Stimulated activated effector memory CD8-positive, alpha-beta T cell treated with anti-CD3 and anti-CD28 coated beads, Interleukin-12 subunit alpha, Interleukin-12 subunit beta, amount 100 ng/mL, for 72 hours (primary cell): ENCODE data around the gene TMA16.
A peak's percentile ranks its signal among the peaks of the same experiment; 100 is the strongest.
"Not testable (repeated sequence)": the region's sequence is repeated elsewhere in the genome, so short reads cannot be mapped to it uniquely, and the experiment has no call there.

Source experiments
- ATAC-seq: fragments of 150-1000 bp; cut with Tn5 transposase; 2 replicates; pipeline ENCODE4 v1.10.0; 2021
- DNase-seq, 2 donors: peaks; one replicate each; pipeline ENCODE4 v3.0.0; 2021 to 2022; ENCODE audit warnings: low spot score in 2 of 2
- H3K27ac Mint-ChIP-seq: one replicate; pipeline ENCODE4 v1.8.0; 2022; ENCODE audit warnings: mild to moderate bottlenecking, mixed read lengths
- H3K36me3 Mint-ChIP-seq: one replicate; pipeline ENCODE4 v1.8.0; 2022; ENCODE audit warnings: mild to moderate bottlenecking, mixed read lengths
- H3K4me1 Mint-ChIP-seq: one replicate; pipeline ENCODE4 v1.8.0; 2022; ENCODE audit warnings: mixed read lengths
- H3K4me3 Mint-ChIP-seq: one replicate; pipeline ENCODE4 v1.8.0; 2022; ENCODE audit warnings: mild to moderate bottlenecking, mixed read lengths
- H3K9me3 Mint-ChIP-seq: one replicate; pipeline ENCODE4 v1.8.0; 2022; ENCODE audit warnings: mixed read lengths

The TMA16 gene

GRCh38 chr4:163494360-163495241 lies at the start of gene TMA16:
Gene TMA16 (plus strand): TSS chr4:163494690. CDS start chr4:163494802, 112 bp downstream.
- H3K9me3 Mint-ChIP-seq: no peaks in the 10 kb centered on the region
- ATAC-seq (peak; percentile 93), DNase-seq (peak; percentile 69 to 91)
- peak within 1 kb of the TSS; percentile 99 for H3K4me3 Mint-ChIP-seq
- H3K4me1 Mint-ChIP-seq: peaks cover 34% of the 10 kb centered on the region
- peak within 1 kb of the TSS; percentile 100 for H3K27ac Mint-ChIP-seq
- H3K36me3 Mint-ChIP-seq: peaks cover 36% of the 10 kb centered on the region

DNA sequence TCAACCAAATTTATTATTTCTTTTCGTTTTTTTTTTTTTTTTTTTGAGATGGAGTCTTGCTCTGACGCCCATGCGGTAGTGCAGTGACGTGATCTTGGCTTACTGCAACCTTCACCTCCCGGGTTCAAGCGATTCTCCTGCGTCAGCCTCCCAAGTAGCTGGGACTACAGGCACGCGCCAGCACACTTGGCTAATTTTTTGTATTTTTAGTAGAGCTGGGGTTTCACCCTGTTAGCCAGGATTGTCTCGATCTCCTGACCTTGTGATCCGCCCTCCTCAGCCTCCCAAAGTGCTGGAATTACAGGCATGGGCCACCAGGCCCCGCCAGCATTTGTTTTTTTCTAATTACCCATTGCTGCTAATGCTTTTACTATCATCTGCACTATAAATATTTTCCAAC lies 47.5 kb upstream of the TMA16 start:
- not testable (repeated sequence) for H3K4me1 Mint-ChIP-seq, H3K9me3 Mint-ChIP-seq, H3K4me3 Mint-ChIP-seq, H3K27ac Mint-ChIP-seq, H3K36me3 Mint-ChIP-seq, DNase-seq, ATAC-seq

DNA sequence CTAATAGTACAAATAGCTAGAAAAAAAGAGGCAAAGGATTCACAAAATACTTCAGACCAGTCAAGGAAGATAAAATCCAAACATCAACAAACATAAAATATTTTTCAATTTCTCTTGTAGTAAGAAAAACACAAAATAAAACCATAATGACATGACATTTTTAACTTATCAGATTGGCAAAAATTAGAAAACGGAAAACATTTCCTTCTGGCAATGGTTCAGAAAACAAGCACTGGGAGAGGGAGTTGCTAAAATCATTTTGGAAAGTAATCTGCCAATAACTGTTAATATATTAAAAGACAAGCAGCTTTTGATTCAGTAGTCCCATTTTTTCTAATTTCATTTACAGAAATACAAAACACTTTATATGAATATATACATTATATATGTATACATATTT lies 47.0 kb upstream of the TMA16 start:
- Mint-ChIP-seq H3K4me3 (no peak overlapping the region), H3K9me3 (no peaks in the 10 kb centered on the region), H3K27ac (no peak overlapping the region), H3K36me3 (no peaks in the 10 kb centered on the region), H3K4me1 (no peaks in the 10 kb centered on the region)
- DNase-seq: no peak
- no peak for ATAC-seq

- Mint-ChIP-seq H3K4me1 (no peaks in the 10 kb centered on the region), H3K4me3 (no peak overlapping the region), H3K36me3 (no peaks in the 10 kb centered on the region), H3K9me3 (no peaks in the 10 kb centered on the region), H3K27ac (no peak overlapping the region)
- ATAC-seq (no peak), DNase-seq (no peak)
Measured at GRCh38 chr4:163448540-163449203, 45.8 kb upstream of the TMA16 start.

DNA sequence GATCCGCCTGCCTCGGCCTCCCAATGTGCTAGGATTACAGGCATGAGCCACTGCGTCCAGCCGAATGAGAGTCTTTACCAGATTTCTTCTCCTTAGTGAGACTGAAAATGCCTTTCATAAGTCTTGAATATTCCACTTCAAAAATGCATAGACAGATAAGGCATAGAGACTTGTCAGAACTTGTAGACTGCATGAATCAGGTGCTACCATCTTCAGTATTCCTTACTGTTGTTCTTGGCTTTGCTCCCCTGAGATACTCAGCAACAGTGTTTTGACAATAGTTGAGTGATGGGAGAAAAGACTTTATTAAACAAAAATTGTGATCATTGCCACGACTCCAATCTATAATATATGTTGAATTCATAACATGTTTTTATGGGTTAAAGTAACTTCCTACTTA lies 31.9 kb upstream of the TMA16 start:
- no peak for DNase-seq
- no peaks in the 10 kb centered on the region for H3K36me3 Mint-ChIP-seq
- H3K4me1 Mint-ChIP-seq: no peaks in the 10 kb centered on the region
- no peak for ATAC-seq
- H3K9me3 Mint-ChIP-seq: no peaks in the 10 kb centered on the region
- H3K4me3 Mint-ChIP-seq: no peak overlapping the region
- H3K27ac Mint-ChIP-seq: no peak overlapping the region

DNA sequence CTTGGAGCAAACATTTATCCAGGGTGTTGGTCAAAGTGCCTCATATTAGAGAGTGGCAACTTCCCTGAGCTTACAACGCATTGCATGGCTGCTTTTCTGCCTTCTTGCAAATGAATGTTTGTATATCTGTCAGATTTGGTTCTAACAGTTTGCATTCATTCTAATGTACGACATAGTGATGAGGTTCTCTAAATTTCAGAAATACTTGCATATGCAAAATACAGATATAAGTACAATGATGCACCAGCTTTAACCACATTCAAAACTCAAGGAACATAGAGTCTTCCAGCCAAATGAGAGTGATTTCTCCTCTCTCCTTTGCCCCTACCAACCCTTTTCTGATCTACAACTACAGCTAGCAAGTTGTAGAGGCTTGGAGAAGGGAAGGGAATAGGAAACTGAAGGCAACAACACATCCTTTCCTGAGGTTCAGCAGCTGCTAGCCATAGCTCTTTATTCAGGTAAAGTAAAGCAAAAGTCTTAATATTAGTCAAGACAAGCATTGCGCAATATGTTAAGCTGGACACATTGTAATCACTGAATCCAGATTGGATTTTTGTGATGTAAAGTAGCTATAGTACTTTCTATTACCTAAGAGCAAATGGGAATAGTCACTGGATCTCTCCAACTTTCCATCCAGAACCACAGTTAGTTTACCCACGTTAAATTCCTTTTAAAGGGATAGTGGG lies 27.3 kb upstream of the TMA16 start:
- H3K4me3 Mint-ChIP-seq: no peak overlapping the region
- no peak for DNase-seq

DNA sequence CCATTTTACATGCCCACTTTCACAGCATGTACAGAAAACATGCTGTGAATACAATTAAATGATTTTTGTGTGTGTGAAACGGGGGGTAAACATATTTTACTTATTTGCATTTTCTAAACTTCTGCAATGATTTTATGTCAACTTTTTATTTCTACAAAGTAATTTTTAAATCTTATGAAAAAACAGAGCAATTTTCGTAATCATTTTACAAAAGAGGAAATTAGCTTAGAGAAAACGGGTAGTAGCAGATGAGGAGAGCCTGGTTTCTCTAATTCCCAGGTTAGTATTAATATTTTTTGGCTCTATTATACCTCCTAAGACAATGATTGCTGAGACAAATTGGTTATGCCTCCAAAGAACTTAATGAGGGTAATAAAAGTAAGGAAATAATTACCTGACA lies 24.1 kb upstream of the TMA16 start:
- DNase-seq: no peak
- no peak for ATAC-seq

More for the DNA sequence above, 27.3 kb upstream of the TMA16 start:
- Mint-ChIP-seq H3K27ac (no peak overlapping the region), H3K9me3 (no peaks in the 10 kb centered on the region), H3K4me1 (no peaks in the 10 kb centered on the region), H3K36me3 (no peaks in the 10 kb centered on the region)
- ATAC-seq: no peak

DNA sequence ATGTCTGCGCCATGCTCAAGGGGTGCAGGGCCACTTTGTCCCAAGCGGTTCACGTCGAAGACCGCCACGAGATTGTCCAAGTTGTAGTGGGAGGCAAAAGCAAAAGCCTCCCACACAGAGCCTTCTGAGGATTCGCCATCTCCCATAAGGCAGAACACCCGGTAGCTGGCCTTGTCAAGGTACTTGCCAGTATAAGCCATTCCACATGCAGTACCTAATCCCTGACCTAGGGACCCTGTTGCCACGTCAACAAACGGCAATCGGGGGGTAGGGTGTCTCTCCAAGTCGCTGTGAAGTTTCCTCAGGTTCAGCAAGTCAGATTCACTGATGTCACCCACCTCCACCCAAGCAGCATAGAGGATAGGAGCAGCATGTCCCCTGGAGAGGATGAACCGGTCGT lies 21.4 kb upstream of the TMA16 start:
- no peak overlapping the region for H3K4me3 Mint-ChIP-seq

More for the DNA sequence above, 24.1 kb upstream of the TMA16 start:
- Mint-ChIP-seq H3K9me3 (no peaks in the 10 kb centered on the region), H3K36me3 (no peaks in the 10 kb centered on the region), H3K27ac (no peak overlapping the region), H3K4me1 (no peaks in the 10 kb centered on the region), H3K4me3 (no peak overlapping the region)

GRCh38 chr4:163473576-163473975 lies 20.9 kb upstream of the TMA16 start, which contains the start of gene TKTL2:
Gene TKTL2 (minus strand): TSS chr4:163473754. CDS start chr4:163473734, 20 bp downstream.
- no peaks in the 10 kb centered on the region for H3K36me3 Mint-ChIP-seq
- DNase-seq: no peak
- no peaks in the 10 kb centered on the region for H3K4me1 Mint-ChIP-seq
- H3K4me3 Mint-ChIP-seq: no peak within 1 kb of the TSS
- no peak for ATAC-seq
- H3K27ac Mint-ChIP-seq: no peak within 1 kb of the TSS
- no peaks in the 10 kb centered on the region for H3K9me3 Mint-ChIP-seq

More for the DNA sequence above, 21.4 kb upstream of the TMA16 start:
- Mint-ChIP-seq H3K4me1 (no peaks in the 10 kb centered on the region), H3K27ac (no peak overlapping the region), H3K9me3 (no peaks in the 10 kb centered on the region), H3K36me3 (no peaks in the 10 kb centered on the region)
- DNase-seq (no peak), ATAC-seq (no peak)

GRCh38 chr4:163474027-163474426 lies 20.5 kb upstream of the TMA16 start:
- Mint-ChIP-seq H3K36me3 (no peaks in the 10 kb centered on the region), H3K27ac (no peak overlapping the region), H3K4me3 (no peak overlapping the region), H3K9me3 (no peaks in the 10 kb centered on the region), H3K4me1 (no peaks in the 10 kb centered on the region)
- DNase-seq (no peak), ATAC-seq (peak; percentile 34)

- H3K27ac Mint-ChIP-seq: no peak overlapping the region
Measured at GRCh38 chr4:163476761-163477438, 17.6 kb upstream of the TMA16 start.

GRCh38 chr4:163482190-163482589 lies 12.3 kb upstream of the TMA16 start:
- no peak overlapping the region for H3K27ac Mint-ChIP-seq
- H3K36me3 Mint-ChIP-seq: no peaks in the 10 kb centered on the region
- H3K9me3 Mint-ChIP-seq: no peaks in the 10 kb centered on the region
- DNase-seq (no peak), ATAC-seq (no peak)
- H3K4me3 Mint-ChIP-seq: no peak overlapping the region
- H3K4me1 Mint-ChIP-seq: no peaks in the 10 kb centered on the region

More at GRCh38 chr4:163476761-163477438, 17.6 kb upstream of the TMA16 start:
- Mint-ChIP-seq H3K4me3 (no peak overlapping the region), H3K4me1 (no peaks in the 10 kb centered on the region), H3K36me3 (no peaks in the 10 kb centered on the region), H3K9me3 (no peaks in the 10 kb centered on the region)
- no peak for DNase-seq
- ATAC-seq: no peak

DNA sequence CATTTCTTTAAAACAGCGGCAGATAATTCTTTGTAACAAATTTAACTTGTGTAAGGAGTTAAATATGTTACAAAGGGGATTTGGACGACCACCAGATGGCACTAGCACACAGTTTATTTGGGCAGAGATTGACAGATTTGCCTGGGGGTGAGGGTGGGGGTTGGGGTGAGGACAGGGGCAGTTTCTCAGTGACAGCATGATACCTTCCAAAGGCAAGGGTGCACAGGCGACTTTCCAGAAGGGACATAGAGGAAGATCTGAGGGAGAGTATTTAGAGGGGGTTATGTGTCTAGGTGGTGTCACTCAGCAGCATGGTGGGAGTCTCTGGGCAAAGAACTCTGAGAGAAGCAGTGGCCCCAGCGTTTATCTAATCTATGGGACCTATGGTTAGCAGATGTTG lies 9.6 kb upstream of the TMA16 start:
- no peak overlapping the region for H3K27ac Mint-ChIP-seq
- H3K9me3 Mint-ChIP-seq: no peaks in the 10 kb centered on the region
- H3K4me1 Mint-ChIP-seq: no peaks in the 10 kb centered on the region
- no peaks in the 10 kb centered on the region for H3K36me3 Mint-ChIP-seq
- DNase-seq (peak; percentile 10 to 71), ATAC-seq (peak; percentile 53)
- no peak overlapping the region for H3K4me3 Mint-ChIP-seq

GRCh38 chr4:163485589-163485988 lies 8.9 kb upstream of the TMA16 start:
- DNase-seq (no peak), ATAC-seq (no peak)
- H3K27ac Mint-ChIP-seq: no peak overlapping the region
- no peaks in the 10 kb centered on the region for H3K36me3 Mint-ChIP-seq
- H3K9me3 Mint-ChIP-seq: no peaks in the 10 kb centered on the region
- H3K4me1 Mint-ChIP-seq: no peaks in the 10 kb centered on the region
- H3K4me3 Mint-ChIP-seq: no peak overlapping the region

DNA sequence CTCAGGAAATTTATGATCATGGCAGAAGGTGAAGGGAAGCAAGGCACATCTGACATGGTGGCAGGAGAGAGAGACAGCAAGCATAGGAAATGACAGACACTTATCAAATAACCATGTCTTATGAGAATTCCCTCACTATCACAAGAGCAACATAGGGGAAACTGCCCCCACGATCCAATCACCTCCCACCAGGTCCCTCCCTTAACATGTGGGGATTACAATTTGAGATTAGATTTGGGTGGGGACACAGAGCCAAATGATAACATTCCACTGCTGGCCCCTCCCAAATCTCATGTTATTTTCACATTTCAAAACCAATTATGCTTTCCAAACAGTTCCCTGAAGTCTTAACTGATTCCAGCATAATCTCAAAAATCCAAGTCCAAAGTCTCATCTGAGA lies 8.2 kb upstream of the TMA16 start:
- ATAC-seq (no peak), DNase-seq (no peak)
- Mint-ChIP-seq H3K4me1 (no peaks in the 10 kb centered on the region), H3K4me3 (no peak overlapping the region), H3K9me3 (no peaks in the 10 kb centered on the region), H3K36me3 (no peaks in the 10 kb centered on the region), H3K27ac (no peak overlapping the region)
